Stimulated activated CD4-positive, alpha-beta T cell treated with anti-CD3 and anti-CD28 coated beads, Interleukin-4, amount 100 ng/mL, for 1 hour (primary cell): Measurements from ENCODE around the gene RPEL1.
A peak's percentile ranks its signal among the peaks of the same experiment; 100 is the strongest.
"Not testable (repeated sequence)": the region's sequence is repeated elsewhere in the genome, so short reads cannot be mapped to it uniquely, and the experiment has no call there.

Experiments used
- DNase-seq: peaks from one replicate; pipeline ENCODE4 v3.0.0-alpha.2; 2020

The RPEL1 gene

GRCh38 chr10:103238506-103239252 is 7.0 kb upstream of the RPEL1 start:
- no peak for DNase-seq

- no peak for DNase-seq
Observed at GRCh38 chr10:103241262-103242011, 4.2 kb upstream of the RPEL1 start.

- peak; percentile 53 for DNase-seq
Observed at GRCh38 chr10:103244666-103245271, 918 bp upstream of the RPEL1 start.

- no peak for DNase-seq
Observed at GRCh38 chr10:103246324-103246723, 637 bp downstream of the RPEL1 start.

GRCh38 chr10:103254113-103254512 is 8.4 kb downstream of the RPEL1 start:
- DNase-seq, result no peak

GRCh38 chr10:103254538-103255325 is 9.0 kb downstream of the RPEL1 start:
- no peak for DNase-seq

- no peak for DNase-seq
Observed at GRCh38 chr10:103256613-103257012, 10.9 kb downstream of the RPEL1 start.

- DNase-seq, result no peak
Observed at GRCh38 chr10:103257812-103258211, 12.1 kb downstream of the RPEL1 start.

- DNase-seq, result not testable (repeated sequence)
Observed at GRCh38 chr10:103258928-103259327, 13.2 kb downstream of the RPEL1 start.

- DNase-seq, result no peak
Observed at GRCh38 chr10:103259989-103260388, 14.3 kb downstream of the RPEL1 start.

GRCh38 chr10:103262229-103262628 is 16.5 kb downstream of the RPEL1 start:
- DNase-seq, result no peak

- DNase-seq, result peak; percentile 22
Observed at GRCh38 chr10:103265717-103266329, 20.1 kb downstream of the RPEL1 start.

- no peak for DNase-seq
Observed at GRCh38 chr10:103273041-103273441, 27.4 kb downstream of the RPEL1 start.

- no peak for DNase-seq
Observed at GRCh38 chr10:103276251-103276895, 30.7 kb downstream of the RPEL1 start.

GRCh38 chr10:103276896-103277712 is 31.4 kb downstream of the RPEL1 start, which contains the start of gene INA:
Gene INA, plus strand, starts transcription at chr10:103277138. Its CDS starts 74 bp downstream, at chr10:103277212.
- DNase-seq, result peak; percentile 12

- DNase-seq, result no peak
Observed at GRCh38 chr10:103277713-103278536, 32.2 kb downstream of the RPEL1 start.

- no peak for DNase-seq
Observed at GRCh38 chr10:103278537-103278823, 32.8 kb downstream of the RPEL1 start.

GRCh38 chr10:103278862-103279298 is 33.2 kb downstream of the RPEL1 start:
- DNase-seq, result peak; percentile 57

- no peak for DNase-seq
Observed at GRCh38 chr10:103280031-103280430, 34.3 kb downstream of the RPEL1 start.

GRCh38 chr10:103280506-103280905 is 34.8 kb downstream of the RPEL1 start:
- DNase-seq, result no peak
